Fibroblast of the aortic adventitia (primary cell): ENCODE measurements around the gene PIEZO1. TPM values are rescaled to one million over a fixed set of nuclear protein-coding genes. Genes with fewer than 3 reads are reported as not detected.

Experiments used
- DNase-seq: peaks from one replicate; pipeline ENCODE4 v3.0.0-alpha.2; 2010; ENCODE audit warnings: low read depth
- H3K4me3 ChIP-seq: 2 replicates; pipeline ENCODE4 v1.5.1; 2011; ENCODE audit warnings: low read depth, mild to moderate bottlenecking, control low read depth, low read length, moderate library complexity
- total RNA-seq: library from RNA; depleted of rRNA; stranded (reverse); fragments of >200 nt; gene quantifications from 2 replicates; pipeline ENCODE4 v1.2.3, GENCODE V29; 2012; ENCODE audit warnings: low replicate concordance
- TF ChIP-seq, protein P1 (sequence below): IDR thresholded peaks from 2 replicates; pipeline ENCODE4 v1.5.1; 2011; ENCODE audit warnings: mild to moderate bottlenecking, low read length, control low read depth, inconsistent platforms; ENCODE audit not compliant: insufficient read depth

PIEZO1 gene
- total RNA-seq, 1 donor = 143 TPM

DNA sequence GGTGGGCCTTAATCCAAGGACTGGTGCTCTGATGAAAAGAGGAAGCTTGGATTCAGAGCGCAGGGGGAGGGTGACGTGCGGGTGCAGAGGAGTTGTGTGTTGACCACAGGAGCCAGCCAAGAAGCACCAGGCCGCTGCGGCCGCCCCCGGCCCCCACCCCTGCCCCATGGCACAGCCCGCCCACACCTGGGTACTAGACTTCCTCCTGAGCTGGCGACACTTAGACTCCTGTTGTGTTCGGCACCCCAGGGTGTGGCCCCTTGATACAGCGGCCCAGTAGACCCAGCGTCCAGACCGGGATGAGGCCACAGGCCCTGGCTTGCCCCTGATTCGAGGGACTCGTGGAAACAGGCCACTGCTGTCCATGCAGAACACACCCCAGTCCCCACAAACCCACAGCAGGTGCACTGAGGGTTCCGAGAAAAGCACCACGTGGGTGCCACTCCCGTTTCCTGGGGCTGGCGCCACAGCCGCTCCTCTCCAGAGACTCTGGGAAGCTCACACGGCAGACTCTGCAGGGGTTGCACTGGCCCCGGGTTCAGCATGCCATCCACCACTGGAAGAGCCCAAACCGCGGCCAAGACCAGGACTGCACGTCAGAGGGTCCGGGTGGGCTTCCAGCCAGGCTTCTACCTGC lies 93.0 kb downstream of the PIEZO1 start:
- TF ChIP-seq, protein P1, sequence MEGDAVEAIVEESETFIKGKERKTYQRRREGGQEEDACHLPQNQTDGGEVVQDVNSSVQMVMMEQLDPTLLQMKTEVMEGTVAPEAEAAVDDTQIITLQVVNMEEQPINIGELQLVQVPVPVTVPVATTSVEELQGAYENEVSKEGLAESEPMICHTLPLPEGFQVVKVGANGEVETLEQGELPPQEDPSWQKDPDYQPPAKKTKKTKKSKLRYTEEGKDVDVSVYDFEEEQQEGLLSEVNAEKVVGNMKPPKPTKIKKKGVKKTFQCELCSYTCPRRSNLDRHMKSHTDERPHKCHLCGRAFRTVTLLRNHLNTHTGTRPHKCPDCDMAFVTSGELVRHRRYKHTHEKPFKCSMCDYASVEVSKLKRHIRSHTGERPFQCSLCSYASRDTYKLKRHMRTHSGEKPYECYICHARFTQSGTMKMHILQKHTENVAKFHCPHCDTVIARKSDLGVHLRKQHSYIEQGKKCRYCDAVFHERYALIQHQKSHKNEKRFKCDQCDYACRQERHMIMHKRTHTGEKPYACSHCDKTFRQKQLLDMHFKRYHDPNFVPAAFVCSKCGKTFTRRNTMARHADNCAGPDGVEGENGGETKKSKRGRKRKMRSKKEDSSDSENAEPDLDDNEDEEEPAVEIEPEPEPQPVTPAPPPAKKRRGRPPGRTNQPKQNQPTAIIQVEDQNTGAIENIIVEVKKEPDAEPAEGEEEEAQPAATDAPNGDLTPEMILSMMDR = no peak
- no peak overlapping the region for H3K4me3 ChIP-seq
- DNase-seq = no peak

DNA sequence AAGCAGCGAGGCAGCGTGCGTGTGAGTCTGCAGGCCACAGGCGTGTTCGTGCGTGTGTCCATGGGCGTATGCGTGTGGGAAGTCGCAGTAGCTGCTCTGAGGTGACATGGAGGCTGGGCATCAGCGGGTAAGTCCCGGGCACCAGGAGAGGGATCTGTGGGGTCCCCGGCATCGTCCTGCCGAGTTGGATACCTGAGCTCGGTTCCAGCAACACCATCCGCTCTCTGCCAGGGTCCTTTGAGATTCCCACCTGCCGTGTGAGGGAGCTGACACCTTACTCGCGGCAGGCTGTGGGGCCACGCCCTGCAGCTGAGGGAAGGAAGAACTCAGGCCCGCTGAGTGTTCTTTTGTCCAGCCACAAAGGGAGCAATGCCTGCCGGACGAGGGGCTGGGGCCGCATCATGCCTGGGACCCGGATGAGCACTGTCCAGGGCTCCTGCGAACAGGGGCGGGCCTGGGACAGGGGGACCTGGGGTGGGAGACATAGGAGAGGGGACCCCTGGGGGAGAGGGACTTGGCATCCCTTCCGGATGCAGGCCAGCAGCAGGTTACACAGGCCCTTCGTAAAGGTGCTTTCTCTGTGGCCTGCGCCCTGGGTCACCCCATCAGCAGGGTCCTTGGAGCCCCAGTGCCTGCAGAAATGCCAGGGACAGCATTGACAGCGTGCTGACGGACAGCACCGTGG lies 93.7 kb downstream of the PIEZO1 start:
- TF ChIP-seq, protein P1 = no peak
- H3K4me3 ChIP-seq = no peak overlapping the region
- DNase-seq = no peak

- no peak for DNase-seq
- H3K4me3 ChIP-seq = no peak overlapping the region
- TF ChIP-seq, protein P1 = no peak
These were observed 94.5 kb downstream of the PIEZO1 start for GRCh38 chr16:88690341-88691128.

GRCh38 chr16:88688013-88688778 lies 96.8 kb downstream of the PIEZO1 start:
- TF ChIP-seq, protein P1 = no peak
- no peak for DNase-seq
- H3K4me3 ChIP-seq = no peak overlapping the region

DNA sequence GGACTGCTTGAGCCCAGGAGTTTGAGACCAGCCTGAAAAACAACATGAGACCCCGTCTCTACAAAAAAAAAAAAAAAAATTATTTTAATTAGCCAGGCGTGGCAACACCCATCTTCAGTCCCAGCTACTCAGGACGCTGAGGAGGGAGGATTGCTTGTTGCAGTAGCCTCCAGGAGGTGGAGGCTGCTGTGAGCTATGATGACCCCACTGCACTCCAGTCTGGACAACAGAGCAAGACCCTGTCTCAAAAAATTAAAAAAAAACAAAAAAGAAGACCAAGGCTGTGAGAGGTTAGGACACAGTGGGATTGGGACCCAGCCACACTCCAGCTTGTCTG lies 97.4 kb downstream of the PIEZO1 start:
- DNase-seq = no peak
- TF ChIP-seq, protein P1 = no peak

GRCh38 chr16:88687254-88687576 lies 97.8 kb downstream of the PIEZO1 start:
- no peak overlapping the region for H3K4me3 ChIP-seq
- TF ChIP-seq, protein P1 = no peak
- no peak for DNase-seq

More for the DNA sequence above, 97.4 kb downstream of the PIEZO1 start:
- no peak overlapping the region for H3K4me3 ChIP-seq
